Stimulated activated CD4-positive, alpha-beta T cell treated with anti-CD3 and anti-CD28 coated beads, Interleukin-4, amount 100 ng/mL, for 1 hour (primary cell): Measurements from ENCODE around the gene RANBP10.

ENCODE experiments used
- DNase-seq: peaks from one replicate; pipeline ENCODE4 v3.0.0-alpha.2; 2020

RANBP10 gene

DNA sequence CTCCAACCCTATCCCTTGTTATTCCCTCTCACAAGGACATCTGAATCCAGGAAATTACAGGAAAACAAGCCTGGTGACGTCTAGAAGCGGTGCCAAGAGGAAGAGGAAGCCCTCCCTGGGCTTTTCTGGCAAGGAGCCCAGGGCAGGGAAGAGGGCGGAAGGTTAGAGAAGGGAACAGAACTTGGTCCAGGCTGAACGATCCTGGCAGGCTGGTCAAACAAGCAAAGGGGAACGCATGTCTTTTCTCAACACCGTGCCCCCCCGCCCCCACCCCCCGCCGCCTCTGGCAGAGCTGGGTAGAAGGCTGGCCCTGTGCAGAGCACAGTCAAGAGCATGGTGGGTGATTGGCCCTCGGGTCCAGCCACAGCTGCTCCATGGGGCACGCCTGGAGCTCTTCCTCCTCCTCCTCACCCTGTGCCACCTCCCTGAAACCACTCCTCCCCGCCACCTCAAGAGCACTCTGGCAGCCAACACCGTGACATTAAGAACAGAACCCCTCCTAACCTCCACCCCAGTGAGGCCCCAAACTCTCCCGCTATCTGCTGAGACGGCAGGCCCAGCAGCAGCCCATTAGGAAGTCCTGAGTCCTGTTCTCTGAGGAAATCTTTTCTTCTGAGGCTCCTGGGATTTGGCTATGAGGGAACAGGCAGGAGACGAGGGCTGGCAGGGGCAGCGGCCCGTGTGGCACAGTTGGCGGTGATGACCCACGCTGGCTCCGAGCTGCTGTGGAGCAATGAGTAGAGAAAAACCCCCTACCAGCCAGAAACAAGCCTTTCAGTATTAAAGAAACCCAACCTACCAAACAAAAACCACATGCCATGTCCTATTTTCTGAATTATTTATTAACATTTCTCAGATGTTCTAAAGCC lies 132.4 kb downstream of the RANBP10 start:
- no peak for DNase-seq
